Liver (tissue), 3 donors: Measurements from ENCODE around the gene IL10.

Experiments
- GABPA ChIP-seq, 2 donors: IDR thresholded peaks in 1 of 2; conservative IDR thresholded peaks in 1 of 2; 2 replicates each; pipeline ENCODE4 v1.6.1; 2016; ENCODE audit warnings: antibody characterized with exemption in 2 of 2, mild to moderate bottlenecking in 1 of 2, moderate library complexity in 1 of 2
- NR2F2 ChIP-seq: IDR thresholded peaks from 2 replicates; pipeline ENCODE4 v1.6.1; 2016; ENCODE audit warnings: antibody characterized with exemption
- SP1 ChIP-seq: IDR thresholded peaks from 2 replicates; pipeline ENCODE4 v1.6.1; 2018; ENCODE audit warnings: antibody characterized with exemption, mild to moderate bottlenecking
- TAF1 ChIP-seq: conservative IDR thresholded peaks from 2 replicates; pipeline ENCODE4 v1.6.1; 2016; ENCODE audit warnings: antibody characterized with exemption, mild to moderate bottlenecking
- YY1 ChIP-seq: IDR thresholded peaks from 2 replicates; pipeline ENCODE4 v1.6.1; 2016; ENCODE audit warnings: antibody characterized with exemption, mild to moderate bottlenecking
- TF ChIP-seq, protein P1 (sequence below): fragments of 150-350 bp; IDR thresholded peaks from 2 replicates; pipeline ENCODE4 v1.5.1; 2017; ENCODE audit warnings: improper control_type of control experiment, low read depth, low read length; ENCODE audit not compliant: missing input control
- TF ChIP-seq, protein P2 (sequence below): IDR thresholded peaks from 2 replicates; pipeline ENCODE4 v1.6.1; 2016; ENCODE audit warnings: antibody characterized with exemption
- TF ChIP-seq, protein P3 (sequence below): IDR thresholded peaks from 2 replicates; pipeline ENCODE4 v1.6.1; 2016; ENCODE audit warnings: antibody characterized with exemption, mild to moderate bottlenecking
- TF ChIP-seq, protein P4 (sequence below): IDR thresholded peaks from 2 replicates; pipeline ENCODE4 v1.6.1; 2016; ENCODE audit warnings: antibody characterized with exemption
- donor health status: healthy.
- donor health status: healthy.

DNA sequence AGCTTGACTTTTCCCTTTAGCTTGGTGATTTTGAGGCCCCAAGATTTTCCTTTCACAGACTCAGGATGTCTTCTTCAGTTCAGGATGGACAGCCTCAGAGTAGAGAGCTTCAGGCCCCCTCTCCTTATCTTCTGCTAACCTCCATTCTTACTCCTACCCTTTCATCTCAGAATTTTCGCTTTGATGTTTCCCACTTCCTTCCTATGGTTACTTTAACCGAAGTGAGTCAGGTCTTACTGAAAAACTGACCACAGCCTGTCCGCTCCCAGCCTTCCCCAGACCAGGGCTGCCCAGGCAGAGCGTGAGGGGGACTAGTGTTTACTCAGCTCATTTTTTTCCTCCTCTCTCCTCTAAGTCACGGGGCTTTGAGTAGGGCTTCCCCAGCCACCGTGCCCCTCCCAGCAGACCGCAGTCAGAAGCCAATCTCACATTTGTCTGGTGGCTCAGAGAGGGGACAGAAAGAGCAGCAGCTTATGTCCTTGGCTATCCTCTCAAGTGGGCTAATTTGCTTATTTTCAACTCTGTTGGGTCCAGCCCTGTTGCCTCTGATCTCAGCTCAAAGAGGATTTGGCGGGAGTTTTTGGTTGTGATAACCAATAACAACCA is 5.9 kb downstream of the IL10 start:
- TF ChIP-seq NR2F2 (no peak), TAF1 (no peak), GABPA (IDR thresholded peaks at IDR 0.05 in 1 of 2, conservative IDR thresholded peaks at IDR 0.05 in 1 of 2) (no peak), YY1 (no peak), SP1 (no peak)
- TF ChIP-seq, protein P1, sequence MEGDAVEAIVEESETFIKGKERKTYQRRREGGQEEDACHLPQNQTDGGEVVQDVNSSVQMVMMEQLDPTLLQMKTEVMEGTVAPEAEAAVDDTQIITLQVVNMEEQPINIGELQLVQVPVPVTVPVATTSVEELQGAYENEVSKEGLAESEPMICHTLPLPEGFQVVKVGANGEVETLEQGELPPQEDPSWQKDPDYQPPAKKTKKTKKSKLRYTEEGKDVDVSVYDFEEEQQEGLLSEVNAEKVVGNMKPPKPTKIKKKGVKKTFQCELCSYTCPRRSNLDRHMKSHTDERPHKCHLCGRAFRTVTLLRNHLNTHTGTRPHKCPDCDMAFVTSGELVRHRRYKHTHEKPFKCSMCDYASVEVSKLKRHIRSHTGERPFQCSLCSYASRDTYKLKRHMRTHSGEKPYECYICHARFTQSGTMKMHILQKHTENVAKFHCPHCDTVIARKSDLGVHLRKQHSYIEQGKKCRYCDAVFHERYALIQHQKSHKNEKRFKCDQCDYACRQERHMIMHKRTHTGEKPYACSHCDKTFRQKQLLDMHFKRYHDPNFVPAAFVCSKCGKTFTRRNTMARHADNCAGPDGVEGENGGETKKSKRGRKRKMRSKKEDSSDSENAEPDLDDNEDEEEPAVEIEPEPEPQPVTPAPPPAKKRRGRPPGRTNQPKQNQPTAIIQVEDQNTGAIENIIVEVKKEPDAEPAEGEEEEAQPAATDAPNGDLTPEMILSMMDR: no peak
- TF ChIP-seq, protein P2, sequence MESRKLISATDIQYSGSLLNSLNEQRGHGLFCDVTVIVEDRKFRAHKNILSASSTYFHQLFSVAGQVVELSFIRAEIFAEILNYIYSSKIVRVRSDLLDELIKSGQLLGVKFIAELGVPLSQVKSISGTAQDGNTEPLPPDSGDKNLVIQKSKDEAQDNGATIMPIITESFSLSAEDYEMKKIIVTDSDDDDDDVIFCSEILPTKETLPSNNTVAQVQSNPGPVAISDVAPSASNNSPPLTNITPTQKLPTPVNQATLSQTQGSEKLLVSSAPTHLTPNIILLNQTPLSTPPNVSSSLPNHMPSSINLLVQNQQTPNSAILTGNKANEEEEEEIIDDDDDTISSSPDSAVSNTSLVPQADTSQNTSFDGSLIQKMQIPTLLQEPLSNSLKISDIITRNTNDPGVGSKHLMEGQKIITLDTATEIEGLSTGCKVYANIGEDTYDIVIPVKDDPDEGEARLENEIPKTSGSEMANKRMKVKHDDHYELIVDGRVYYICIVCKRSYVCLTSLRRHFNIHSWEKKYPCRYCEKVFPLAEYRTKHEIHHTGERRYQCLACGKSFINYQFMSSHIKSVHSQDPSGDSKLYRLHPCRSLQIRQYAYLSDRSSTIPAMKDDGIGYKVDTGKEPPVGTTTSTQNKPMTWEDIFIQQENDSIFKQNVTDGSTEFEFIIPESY: no peak
- TF ChIP-seq, protein P3, sequence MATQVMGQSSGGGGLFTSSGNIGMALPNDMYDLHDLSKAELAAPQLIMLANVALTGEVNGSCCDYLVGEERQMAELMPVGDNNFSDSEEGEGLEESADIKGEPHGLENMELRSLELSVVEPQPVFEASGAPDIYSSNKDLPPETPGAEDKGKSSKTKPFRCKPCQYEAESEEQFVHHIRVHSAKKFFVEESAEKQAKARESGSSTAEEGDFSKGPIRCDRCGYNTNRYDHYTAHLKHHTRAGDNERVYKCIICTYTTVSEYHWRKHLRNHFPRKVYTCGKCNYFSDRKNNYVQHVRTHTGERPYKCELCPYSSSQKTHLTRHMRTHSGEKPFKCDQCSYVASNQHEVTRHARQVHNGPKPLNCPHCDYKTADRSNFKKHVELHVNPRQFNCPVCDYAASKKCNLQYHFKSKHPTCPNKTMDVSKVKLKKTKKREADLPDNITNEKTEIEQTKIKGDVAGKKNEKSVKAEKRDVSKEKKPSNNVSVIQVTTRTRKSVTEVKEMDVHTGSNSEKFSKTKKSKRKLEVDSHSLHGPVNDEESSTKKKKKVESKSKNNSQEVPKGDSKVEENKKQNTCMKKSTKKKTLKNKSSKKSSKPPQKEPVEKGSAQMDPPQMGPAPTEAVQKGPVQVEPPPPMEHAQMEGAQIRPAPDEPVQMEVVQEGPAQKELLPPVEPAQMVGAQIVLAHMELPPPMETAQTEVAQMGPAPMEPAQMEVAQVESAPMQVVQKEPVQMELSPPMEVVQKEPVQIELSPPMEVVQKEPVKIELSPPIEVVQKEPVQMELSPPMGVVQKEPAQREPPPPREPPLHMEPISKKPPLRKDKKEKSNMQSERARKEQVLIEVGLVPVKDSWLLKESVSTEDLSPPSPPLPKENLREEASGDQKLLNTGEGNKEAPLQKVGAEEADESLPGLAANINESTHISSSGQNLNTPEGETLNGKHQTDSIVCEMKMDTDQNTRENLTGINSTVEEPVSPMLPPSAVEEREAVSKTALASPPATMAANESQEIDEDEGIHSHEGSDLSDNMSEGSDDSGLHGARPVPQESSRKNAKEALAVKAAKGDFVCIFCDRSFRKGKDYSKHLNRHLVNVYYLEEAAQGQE: no peak
- TF ChIP-seq, protein P4, sequence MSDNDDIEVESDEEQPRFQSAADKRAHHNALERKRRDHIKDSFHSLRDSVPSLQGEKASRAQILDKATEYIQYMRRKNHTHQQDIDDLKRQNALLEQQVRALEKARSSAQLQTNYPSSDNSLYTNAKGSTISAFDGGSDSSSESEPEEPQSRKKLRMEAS: no peak
